T-helper 1 cell treated with Interleukin-12 subunit alpha and Interleukin-12 subunit beta and Interleukin-4 antibody, amounts not matched to agents 30 μg/mL and 1 μg/mL, for 36 hours (primary cell): ENCODE measurements around the gene SMCO1.
"Not testable (repeated sequence)": the region's sequence is repeated elsewhere in the genome, so short reads cannot be mapped to it uniquely, and the experiment has no call there.

Experiments used
- H3K27ac Mint-ChIP-seq: one replicate; pipeline ENCODE4 v1.8.0; 2021; ENCODE audit warnings: mild to moderate bottlenecking, mixed read lengths
- H3K27me3 Mint-ChIP-seq: one replicate; pipeline ENCODE4 v1.8.0; 2021; ENCODE audit warnings: low read depth, mixed read lengths
- H3K36me3 Mint-ChIP-seq: one replicate; pipeline ENCODE4 v1.8.0; 2021; ENCODE audit warnings: low read depth, mixed read lengths
- H3K4me1 Mint-ChIP-seq: one replicate; pipeline ENCODE4 v1.8.0; 2021; ENCODE audit warnings: low read depth, mixed read lengths
- H3K4me3 Mint-ChIP-seq: one replicate; pipeline ENCODE4 v1.8.0; 2021; ENCODE audit warnings: mild to moderate bottlenecking, moderate library complexity, mixed read lengths
- H3K9me3 Mint-ChIP-seq: one replicate; pipeline ENCODE4 v1.8.0; 2021; ENCODE audit warnings: mixed read lengths

The SMCO1 gene

DNA sequence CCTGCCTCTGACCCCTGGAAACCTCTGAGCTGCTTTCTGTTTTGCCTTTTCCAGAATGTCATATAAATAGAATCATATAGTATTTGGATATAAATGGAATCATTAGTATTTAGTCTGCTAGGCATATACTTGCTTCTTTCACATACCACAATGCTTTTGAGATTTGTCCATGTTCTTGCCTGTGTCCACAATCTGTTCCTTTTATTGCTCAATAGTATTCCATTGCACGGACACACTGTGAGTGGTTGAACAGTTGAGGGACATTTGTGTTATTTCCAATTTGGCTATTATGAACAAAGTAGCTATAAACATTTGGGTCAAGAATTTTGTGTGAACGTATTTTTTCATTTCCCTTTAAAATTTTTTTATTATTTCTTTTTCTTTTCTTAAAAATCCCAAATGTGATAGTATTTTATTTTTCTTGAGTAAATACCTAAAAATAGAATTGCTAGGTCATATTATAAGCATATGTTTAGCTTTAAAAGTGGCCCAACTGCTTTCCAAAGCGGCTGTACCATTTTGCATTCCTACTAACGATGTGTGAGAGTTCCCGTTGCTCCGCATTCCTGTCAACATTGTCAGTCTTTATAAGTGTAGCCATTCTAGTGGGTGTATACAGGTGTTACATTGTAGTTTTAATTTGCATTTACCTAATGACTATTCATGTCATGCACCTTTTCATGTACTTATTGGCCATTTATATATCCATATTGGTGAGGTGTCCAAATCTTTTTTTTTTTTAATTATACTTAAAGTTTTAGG lies 26.7 kb upstream of the SMCO1 start:
- no peaks in the 10 kb centered on the region for H3K9me3 Mint-ChIP-seq
- H3K27me3 Mint-ChIP-seq, result peaks cover 22% of the 10 kb centered on the region
- H3K4me1 Mint-ChIP-seq, result peaks cover 5% of the 10 kb centered on the region

DNA sequence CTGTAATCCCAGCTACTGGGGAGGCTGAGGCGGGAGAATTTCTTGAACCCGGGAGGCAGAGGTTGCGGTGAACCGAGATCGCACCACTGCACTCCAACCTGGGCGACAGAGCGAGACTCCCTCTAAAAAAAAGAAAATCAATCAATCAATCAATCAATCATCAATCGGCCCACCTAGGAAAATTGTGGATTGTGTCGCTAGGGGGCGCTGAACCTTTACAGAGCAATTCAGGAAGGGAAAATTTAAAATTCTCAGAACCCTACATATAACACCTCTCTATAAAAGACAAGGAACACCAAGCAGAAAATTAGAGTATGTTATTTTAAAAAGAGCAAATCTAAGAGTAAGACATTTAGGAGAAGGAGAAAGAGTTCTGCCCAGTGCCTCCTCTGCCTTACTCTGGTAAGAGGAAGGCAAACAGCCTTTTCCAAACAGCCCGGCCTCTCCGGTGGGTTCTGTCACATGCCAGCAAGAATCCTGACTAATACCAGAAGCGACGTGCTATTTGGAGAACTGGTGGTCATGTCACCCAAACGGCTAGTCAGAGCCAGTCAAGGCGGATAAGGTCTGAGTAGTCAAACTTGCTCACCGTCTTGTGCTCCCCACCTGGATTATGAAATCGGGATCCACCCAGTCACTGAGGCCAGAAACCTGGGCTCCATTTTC lies 22.3 kb upstream of the SMCO1 start:
- H3K9me3 Mint-ChIP-seq, result no peaks in the 10 kb centered on the region
- H3K36me3 Mint-ChIP-seq, result no peaks in the 10 kb centered on the region
- no peak overlapping the region for H3K27ac Mint-ChIP-seq
- no peak overlapping the region for H3K4me3 Mint-ChIP-seq
- peaks cover 5% of the 10 kb centered on the region for H3K4me1 Mint-ChIP-seq
- peaks cover 16% of the 10 kb centered on the region for H3K27me3 Mint-ChIP-seq

More for the DNA sequence above, 26.7 kb upstream of the SMCO1 start:
- Mint-ChIP-seq H3K4me3 (no peak overlapping the region), H3K36me3 (no peaks in the 10 kb centered on the region), H3K27ac (no peak overlapping the region)

- no peak overlapping the region for H3K4me3 Mint-ChIP-seq
- peaks cover 8% of the 10 kb centered on the region for H3K4me1 Mint-ChIP-seq
- no peak overlapping the region for H3K27ac Mint-ChIP-seq
- peaks cover 6% of the 10 kb centered on the region for H3K9me3 Mint-ChIP-seq
- peaks cover 2% of the 10 kb centered on the region for H3K36me3 Mint-ChIP-seq
- H3K27me3 Mint-ChIP-seq, result peaks cover 23% of the 10 kb centered on the region
Observed at GRCh38 chr3:196533260-196533681, 18.1 kb upstream of the SMCO1 start.

DNA sequence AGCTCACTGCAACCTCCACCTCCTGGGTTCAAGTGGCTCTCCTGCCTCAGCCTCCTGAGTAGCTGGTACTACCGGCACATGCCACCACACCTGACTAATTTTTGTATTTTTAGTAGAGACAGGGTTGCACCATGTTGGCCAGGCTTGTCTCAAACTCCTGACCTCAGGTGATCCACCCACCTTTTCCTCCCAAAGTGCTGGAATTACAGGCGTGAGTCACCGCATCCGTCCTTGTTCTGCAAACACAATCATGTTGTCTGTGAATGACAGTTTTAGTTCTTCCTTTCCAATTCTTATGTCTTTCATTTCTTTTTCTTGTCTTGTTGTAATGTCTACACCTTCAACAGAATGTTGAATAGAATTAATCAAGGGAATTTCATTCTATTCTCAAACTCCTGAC lies 16.3 kb upstream of the SMCO1 start:
- peaks cover 8% of the 10 kb centered on the region for H3K4me1 Mint-ChIP-seq
- H3K9me3 Mint-ChIP-seq, result peaks cover 6% of the 10 kb centered on the region
- H3K36me3 Mint-ChIP-seq, result peaks cover 2% of the 10 kb centered on the region
- H3K27ac Mint-ChIP-seq, result peak overlapping the region; percentile 41
- H3K27me3 Mint-ChIP-seq, result peaks cover 19% of the 10 kb centered on the region
- H3K4me3 Mint-ChIP-seq, result no peak overlapping the region

DNA sequence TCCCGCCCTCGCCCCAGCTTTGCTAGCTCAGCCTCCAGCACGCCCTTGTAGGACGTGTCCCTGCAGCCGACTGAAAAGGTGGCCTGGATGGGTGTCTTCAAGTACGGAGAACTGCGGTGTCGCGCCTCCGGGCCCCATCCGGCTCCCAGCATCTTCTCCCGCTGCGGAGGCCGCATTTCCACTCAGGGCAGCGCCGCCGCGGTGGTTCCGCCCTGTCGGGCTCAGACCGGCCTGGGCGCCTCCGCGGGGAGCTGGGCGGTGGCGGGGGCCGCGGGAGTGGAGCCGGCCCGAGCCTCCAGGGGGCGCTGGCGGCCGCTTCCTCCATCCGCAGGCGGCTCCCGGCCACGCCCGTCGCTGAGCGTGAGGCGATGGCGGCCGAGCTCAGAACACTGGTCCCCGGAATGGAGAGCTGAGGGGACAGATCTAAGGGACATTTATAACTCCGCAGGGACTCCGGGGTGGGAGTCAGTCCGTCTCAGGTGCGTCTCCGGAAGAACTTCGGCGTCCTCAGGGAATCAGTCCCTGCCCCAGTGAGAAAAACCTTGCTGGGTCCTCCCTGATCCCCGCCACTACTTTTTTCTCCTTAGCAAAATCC lies 13.6 kb upstream of the SMCO1 start:
- Mint-ChIP-seq H3K4me3 (peak overlapping the region; percentile 62), H3K27ac (peak overlapping the region; percentile 71), H3K27me3 (peaks cover 16% of the 10 kb centered on the region), H3K4me1 (peaks cover 8% of the 10 kb centered on the region), H3K9me3 (peaks cover 6% of the 10 kb centered on the region), H3K36me3 (peaks cover 2% of the 10 kb centered on the region)

- Mint-ChIP-seq H3K9me3 (peaks cover 23% of the 10 kb centered on the region), H3K4me1 (peaks cover 8% of the 10 kb centered on the region), H3K36me3 (peaks cover 3% of the 10 kb centered on the region), H3K27ac (no peak overlapping the region), H3K27me3 (no peaks in the 10 kb centered on the region), H3K4me3 (no peak overlapping the region)
Observed at GRCh38 chr3:196525141-196525540, 10.0 kb upstream of the SMCO1 start.

GRCh38 chr3:196524527-196524926 lies 9.4 kb upstream of the SMCO1 start:
- Mint-ChIP-seq H3K9me3 (peaks cover 29% of the 10 kb centered on the region), H3K27me3 (no peaks in the 10 kb centered on the region), H3K4me3 (no peak overlapping the region), H3K4me1 (peaks cover 8% of the 10 kb centered on the region), H3K36me3 (peaks cover 3% of the 10 kb centered on the region), H3K27ac (no peak overlapping the region)

DNA sequence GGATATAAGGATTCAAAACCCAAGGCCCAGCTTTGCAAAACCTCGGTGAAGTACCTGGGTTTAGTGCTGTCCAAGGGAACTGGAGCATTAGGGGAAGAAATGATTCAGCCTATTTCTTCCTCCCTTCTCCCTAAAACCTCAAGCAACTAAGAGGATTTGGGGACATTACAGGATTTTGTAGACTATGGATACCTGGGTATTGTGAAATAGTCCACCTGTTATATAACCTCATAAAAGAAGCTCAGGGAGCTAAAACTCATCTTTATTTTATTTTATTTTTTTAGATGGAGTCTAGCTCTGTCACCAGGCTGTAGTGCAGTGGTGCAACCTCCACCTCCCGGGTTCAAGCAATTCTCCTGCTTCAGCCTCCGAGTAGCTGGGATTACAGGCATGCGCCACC lies 8.7 kb upstream of the SMCO1 start:
- peaks cover 3% of the 10 kb centered on the region for H3K36me3 Mint-ChIP-seq
- peaks cover 5% of the 10 kb centered on the region for H3K4me1 Mint-ChIP-seq
- no peaks in the 10 kb centered on the region for H3K27me3 Mint-ChIP-seq
- no peak overlapping the region for H3K27ac Mint-ChIP-seq
- H3K9me3 Mint-ChIP-seq, result peaks cover 36% of the 10 kb centered on the region
- no peak overlapping the region for H3K4me3 Mint-ChIP-seq

DNA sequence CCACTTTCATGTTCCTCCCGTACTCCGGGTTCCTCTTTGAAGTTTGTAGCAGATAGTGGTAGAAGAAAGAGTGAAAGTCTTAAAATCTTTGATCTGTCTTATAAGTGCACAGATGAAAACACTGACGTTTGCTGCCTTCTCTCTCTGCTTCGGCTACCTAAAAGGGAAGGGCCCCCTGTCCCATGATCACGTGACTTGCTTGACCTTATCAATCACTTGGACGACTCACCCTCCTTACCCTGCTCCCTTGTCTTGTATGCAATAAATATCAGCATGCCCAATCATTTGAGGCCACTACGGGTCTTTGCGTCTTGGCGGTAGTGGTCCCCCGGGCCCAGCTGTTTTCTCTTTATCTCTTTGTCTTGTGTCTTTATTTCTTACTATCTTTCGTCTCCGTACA lies 6.1 kb upstream of the SMCO1 start:
- not testable (repeated sequence) for H3K4me1 Mint-ChIP-seq, H3K27ac Mint-ChIP-seq

DNA sequence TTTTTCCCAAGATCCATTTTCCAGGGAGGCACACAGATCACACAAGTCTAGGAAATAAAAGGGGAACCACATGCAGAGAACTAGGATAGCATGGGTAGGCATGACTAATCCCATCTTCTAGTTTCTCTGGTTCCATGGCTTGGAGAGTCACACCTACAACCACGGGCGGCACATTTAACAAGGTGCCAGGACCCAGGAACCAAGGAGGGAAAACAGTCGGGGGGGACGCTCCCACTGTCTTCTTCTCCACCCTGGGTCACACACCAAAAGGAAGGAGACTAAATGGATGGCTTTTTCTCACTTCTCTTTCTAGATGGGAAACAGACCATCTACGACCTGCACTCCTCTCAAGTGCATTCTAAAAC lies 4.6 kb upstream of the SMCO1 start:
- peaks cover 13% of the 10 kb centered on the region for H3K27me3 Mint-ChIP-seq
- H3K9me3 Mint-ChIP-seq, result peaks cover 51% of the 10 kb centered on the region
- H3K27ac Mint-ChIP-seq, result no peak overlapping the region
- no peaks in the 10 kb centered on the region for H3K4me1 Mint-ChIP-seq
- H3K4me3 Mint-ChIP-seq, result no peak overlapping the region
- H3K36me3 Mint-ChIP-seq, result peaks cover 7% of the 10 kb centered on the region

More for the DNA sequence above, 6.1 kb upstream of the SMCO1 start:
- H3K27me3 Mint-ChIP-seq, H3K36me3 Mint-ChIP-seq, H3K4me3 Mint-ChIP-seq: not testable (repeated sequence)
- H3K9me3 Mint-ChIP-seq, result peaks cover 45% of the 10 kb centered on the region

DNA sequence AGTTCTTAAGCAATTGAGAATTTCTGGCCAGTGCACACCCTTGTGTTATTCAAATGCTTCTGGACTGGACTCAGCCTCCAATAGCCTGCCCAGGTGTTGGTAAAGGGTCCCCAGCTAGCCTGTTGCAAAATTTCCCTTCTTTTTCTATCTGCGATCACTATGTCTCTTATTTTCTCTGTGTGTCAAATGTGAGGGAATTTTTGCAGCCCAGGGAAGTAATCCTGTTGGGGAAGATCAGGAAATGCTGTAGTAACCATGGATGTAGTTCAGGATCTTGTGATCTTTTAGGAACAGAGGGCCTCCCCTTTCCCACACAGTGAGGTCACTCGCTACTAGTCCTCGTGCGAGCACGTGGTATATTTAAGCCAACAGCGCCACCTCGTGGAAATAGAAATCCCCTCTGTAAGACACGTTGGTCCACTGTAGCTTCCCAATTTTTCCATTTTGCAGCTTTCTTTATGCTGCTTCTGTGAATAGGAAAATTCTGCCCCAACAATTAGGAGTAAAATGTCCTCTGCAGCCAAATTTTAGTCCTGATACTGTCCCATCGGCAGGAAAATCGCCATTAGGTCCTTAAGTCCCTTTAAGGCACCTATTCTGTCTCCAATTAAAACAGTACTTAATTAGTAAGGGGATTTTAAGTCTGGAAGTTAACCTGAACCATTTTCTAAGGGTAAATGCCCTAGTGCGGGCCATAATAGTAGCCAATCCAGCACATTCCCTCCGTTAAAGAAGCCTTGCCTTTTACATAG lies 4.0 kb upstream of the SMCO1 start:
- Mint-ChIP-seq H3K4me1 (no peaks in the 10 kb centered on the region), H3K27me3 (peaks cover 13% of the 10 kb centered on the region), H3K27ac (no peak overlapping the region), H3K36me3 (peaks cover 7% of the 10 kb centered on the region), H3K9me3 (peaks cover 54% of the 10 kb centered on the region), H3K4me3 (no peak overlapping the region)

GRCh38 chr3:196517919-196518318 lies 2.8 kb upstream of the SMCO1 start:
- H3K36me3 Mint-ChIP-seq, result peaks cover 7% of the 10 kb centered on the region
- no peak overlapping the region for H3K27ac Mint-ChIP-seq
- H3K4me1 Mint-ChIP-seq, result no peaks in the 10 kb centered on the region
- peaks cover 17% of the 10 kb centered on the region for H3K27me3 Mint-ChIP-seq
- H3K9me3 Mint-ChIP-seq, result peaks cover 58% of the 10 kb centered on the region
- H3K4me3 Mint-ChIP-seq, result no peak overlapping the region

GRCh38 chr3:196517162-196517800 lies 2.1 kb upstream of the SMCO1 start:
- H3K9me3 Mint-ChIP-seq, result peaks cover 54% of the 10 kb centered on the region
- H3K36me3 Mint-ChIP-seq, result peaks cover 7% of the 10 kb centered on the region
- no peak overlapping the region for H3K4me3 Mint-ChIP-seq
- H3K27me3 Mint-ChIP-seq, result peaks cover 17% of the 10 kb centered on the region
- no peaks in the 10 kb centered on the region for H3K4me1 Mint-ChIP-seq
- no peak overlapping the region for H3K27ac Mint-ChIP-seq

- Mint-ChIP-seq H3K9me3 (peaks cover 27% of the 10 kb centered on the region), H3K27me3 (peaks cover 22% of the 10 kb centered on the region), H3K4me3 (no peak overlapping the region), H3K36me3 (peaks cover 4% of the 10 kb centered on the region), H3K27ac (no peak overlapping the region), H3K4me1 (peaks cover 6% of the 10 kb centered on the region)
Observed at GRCh38 chr3:196514350-196514716, 813 bp downstream of the SMCO1 start.
